Measurements from ENCODE around the gene PDE3A. TPM values are rescaled to one million over a fixed set of nuclear protein-coding genes. Genes with fewer than 3 reads are reported as not detected.

Gene PDE3A
- total RNA-seq, 2 donors from 2014 or later = not detected

- DNase-seq = no peak
- no peaks in the 10 kb centered on the region for H3K9me3 Mint-ChIP-seq
- peaks cover 0 to 2% of the 10 kb centered on the region in 2 donors for H3K36me3 Mint-ChIP-seq (ENCODE audit: insufficient read depth in 2 of 2)
- H3K4me1 Mint-ChIP-seq (ENCODE audit: low read depth) = peaks cover 5% of the 10 kb centered on the region
- no peak overlapping the region for H3K27ac Mint-ChIP-seq
- no peak overlapping the region for H3K4me3 Mint-ChIP-seq
- ATAC-seq (replicated peaks in 1 of 2) = no peak
- H3K27me3 Mint-ChIP-seq (ENCODE audit: low read depth) = peaks cover 45% of the 10 kb centered on the region
Observed at GRCh38 chr12:20366776-20367409, 1.4 kb upstream of the PDE3A start.

DNA sequence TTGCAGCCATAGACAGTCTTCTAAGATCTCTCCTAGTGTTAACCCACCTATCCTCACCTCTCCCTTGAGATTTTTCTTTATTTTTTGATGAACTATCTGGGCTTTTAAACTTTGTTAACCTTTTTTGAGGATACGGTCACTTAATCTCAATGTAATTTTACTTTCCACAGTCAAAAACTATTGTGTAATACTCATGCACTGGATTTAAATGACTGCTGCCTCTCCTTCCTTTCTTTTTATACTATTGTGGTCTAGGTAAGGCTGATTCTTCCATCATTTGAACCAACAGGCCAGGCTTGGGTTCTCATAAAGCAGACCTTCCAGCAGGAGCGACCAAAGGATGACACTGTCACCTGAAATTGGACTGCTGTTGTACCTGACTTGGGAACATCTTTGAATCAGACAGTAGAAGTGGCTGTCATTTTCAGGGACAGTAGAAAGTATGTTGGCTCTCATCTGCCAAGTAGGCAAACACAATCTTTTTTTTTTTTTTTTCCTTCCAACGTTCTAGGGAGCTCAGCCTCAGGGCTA, 689 bp upstream of the PDE3A start:
- peak overlapping the region; percentile 77 to 80 for H3K4me3 Mint-ChIP-seq
- H3K36me3 Mint-ChIP-seq (ENCODE audit: insufficient read depth in 2 of 2) = peaks cover 0 to 2% of the 10 kb centered on the region in 2 donors
- H3K4me1 Mint-ChIP-seq (ENCODE audit: low read depth) = peaks cover 5% of the 10 kb centered on the region
- H3K27me3 Mint-ChIP-seq (ENCODE audit: low read depth) = peaks cover 45% of the 10 kb centered on the region
- H3K9me3 Mint-ChIP-seq = no peaks in the 10 kb centered on the region
- DNase-seq = no peak
- ATAC-seq (replicated peaks in 1 of 2) = no peak
- H3K27ac Mint-ChIP-seq = no peak overlapping the region

DNA sequence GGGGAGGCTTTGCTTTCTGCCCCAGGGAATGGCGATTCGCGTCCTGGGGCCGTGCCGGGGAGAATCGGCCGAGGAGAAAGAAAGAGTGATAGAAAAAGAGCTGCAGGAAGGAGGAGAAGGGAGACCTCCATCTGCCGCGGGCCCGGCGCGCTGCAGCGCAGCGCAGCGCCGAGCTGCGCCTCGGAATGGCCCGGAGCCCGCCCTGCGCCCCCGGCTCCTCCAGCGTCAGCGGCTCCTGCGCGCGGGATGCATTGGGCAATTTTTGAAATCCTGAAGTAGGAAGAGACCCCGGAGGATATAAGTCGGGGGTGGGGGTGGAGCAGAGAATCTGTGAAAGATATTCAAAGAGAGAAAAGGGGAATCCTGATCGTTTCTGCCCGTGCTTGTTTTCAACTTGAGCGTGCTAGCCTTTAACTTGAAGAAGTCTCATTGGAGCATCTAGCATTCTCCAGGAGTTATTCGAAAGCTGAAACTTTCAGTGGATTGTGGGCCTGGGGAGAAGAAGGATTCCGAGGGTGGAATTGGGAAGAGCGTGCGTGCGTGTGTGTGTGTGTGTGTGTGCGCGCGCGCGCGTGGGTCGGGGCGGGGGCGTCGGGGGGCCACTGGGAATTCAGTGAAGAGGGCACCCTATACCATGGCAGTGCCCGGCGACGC, 441 bp downstream of the PDE3A start:
- no peak for DNase-seq
- H3K36me3 Mint-ChIP-seq (ENCODE audit: insufficient read depth in 2 of 2) = peaks cover 0 to 2% of the 10 kb centered on the region in 2 donors
- H3K4me1 Mint-ChIP-seq (ENCODE audit: low read depth) = peaks cover 5% of the 10 kb centered on the region

GRCh38 chr12:20369305-20370013, 1.1 kb downstream of the PDE3A start:
- Mint-ChIP-seq H3K27me3 (ENCODE audit: low read depth) (peaks cover 57% of the 10 kb centered on the region), H3K9me3 (no peaks in the 10 kb centered on the region), H3K27ac (no peak overlapping the region), H3K4me1 (ENCODE audit: low read depth) (peaks cover 5% of the 10 kb centered on the region), H3K36me3 (ENCODE audit: insufficient read depth in 2 of 2) (peaks cover 0 to 2% of the 10 kb centered on the region in 2 donors), H3K4me3 (peak overlapping the region; percentile 77 to 82)
- DNase-seq (no peak), ATAC-seq (replicated peaks in 1 of 2) (peak; percentile 54 to 63)

More for the DNA sequence above, 441 bp downstream of the PDE3A start:
- H3K27ac Mint-ChIP-seq = no peak overlapping the region
- no peaks in the 10 kb centered on the region for H3K9me3 Mint-ChIP-seq
- peaks cover 50% of the 10 kb centered on the region for H3K27me3 Mint-ChIP-seq (ENCODE audit: low read depth)
- peak overlapping the region; percentile 77 to 80 for H3K4me3 Mint-ChIP-seq
- no peak for ATAC-seq (replicated peaks in 1 of 2)

- Mint-ChIP-seq H3K27ac (no peak overlapping the region), H3K36me3 (ENCODE audit: insufficient read depth in 2 of 2) (peaks cover 0 to 2% of the 10 kb centered on the region in 2 donors), H3K4me3 (peak overlapping the region; percentile 77 to 82), H3K4me1 (ENCODE audit: low read depth) (peaks cover 5% of the 10 kb centered on the region), H3K27me3 (ENCODE audit: low read depth) (peaks cover 58% of the 10 kb centered on the region), H3K9me3 (no peaks in the 10 kb centered on the region)
- ATAC-seq (replicated peaks in 1 of 2) (no peak), DNase-seq (no peak)
Observed at GRCh38 chr12:20370014-20370386, 1.7 kb downstream of the PDE3A start.

- Mint-ChIP-seq H3K27ac (no peak overlapping the region), H3K36me3 (ENCODE audit: insufficient read depth in 2 of 2) (peaks cover 0 to 2% of the 10 kb centered on the region in 2 donors), H3K4me1 (ENCODE audit: low read depth) (peaks cover 5% of the 10 kb centered on the region), H3K9me3 (no peaks in the 10 kb centered on the region), H3K27me3 (ENCODE audit: low read depth) (peaks cover 58% of the 10 kb centered on the region), H3K4me3 (no peak overlapping the region)
- DNase-seq (no peak), ATAC-seq (replicated peaks in 1 of 2) (no peak)
Observed at GRCh38 chr12:20370866-20371519, 2.7 kb downstream of the PDE3A start.

GRCh38 chr12:20372326-20373096, 4.2 kb downstream of the PDE3A start:
- DNase-seq = no peak
- peaks cover 51% of the 10 kb centered on the region for H3K27me3 Mint-ChIP-seq (ENCODE audit: low read depth)
- H3K36me3 Mint-ChIP-seq (ENCODE audit: insufficient read depth in 2 of 2) = peaks cover 0 to 2% of the 10 kb centered on the region in 2 donors
- no peak for ATAC-seq (replicated peaks in 1 of 2)
- peaks cover 5% of the 10 kb centered on the region for H3K4me1 Mint-ChIP-seq (ENCODE audit: low read depth)
- no peak overlapping the region for H3K27ac Mint-ChIP-seq
- H3K4me3 Mint-ChIP-seq = no peak overlapping the region
- no peaks in the 10 kb centered on the region for H3K9me3 Mint-ChIP-seq

DNA sequence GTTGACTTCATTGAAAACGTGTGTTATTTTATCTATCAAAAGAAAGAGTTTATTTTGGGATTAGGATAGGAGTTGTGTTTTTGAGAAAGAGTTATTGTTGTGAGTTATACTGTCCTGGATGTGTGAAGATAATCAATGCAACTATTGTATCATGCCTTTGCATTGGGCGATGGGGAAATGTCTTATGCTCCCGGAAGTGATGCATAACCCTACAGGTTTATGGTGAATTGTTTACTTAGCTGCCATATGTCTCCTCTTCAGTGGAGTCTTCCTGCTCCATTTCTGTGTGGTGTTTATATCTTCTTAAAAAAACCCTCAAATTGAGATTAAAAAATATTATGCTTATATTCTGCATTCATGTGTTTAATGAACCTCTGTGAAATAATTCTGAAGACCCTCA, 6.5 kb downstream of the PDE3A start:
- H3K4me3 Mint-ChIP-seq = no peak overlapping the region
- no peak for ATAC-seq (replicated peaks in 1 of 2)

DNA sequence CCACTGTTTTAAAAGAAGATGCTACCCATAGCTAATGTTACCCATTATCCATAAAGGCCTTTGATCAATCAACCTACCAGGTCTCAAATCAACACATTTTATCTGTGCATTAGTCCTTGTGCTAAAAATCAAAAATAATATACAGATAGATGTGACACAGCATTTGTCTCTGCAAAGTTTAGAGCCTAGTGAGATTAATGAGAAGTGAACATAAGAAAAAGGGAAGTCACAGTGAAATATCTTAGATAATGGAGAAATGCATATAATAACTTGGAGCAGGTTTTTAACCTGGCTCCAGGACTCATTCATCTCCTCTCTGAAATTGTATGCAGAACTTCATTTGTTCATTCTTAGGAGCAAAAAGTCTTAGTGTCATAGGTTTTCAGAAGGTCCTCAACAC, 7.2 kb downstream of the PDE3A start:
- H3K27ac Mint-ChIP-seq = no peak overlapping the region
- no peaks in the 10 kb centered on the region for H3K36me3 Mint-ChIP-seq (ENCODE audit: insufficient read depth in 2 of 2)
- no peaks in the 10 kb centered on the region for H3K9me3 Mint-ChIP-seq
- H3K27me3 Mint-ChIP-seq (ENCODE audit: low read depth) = peaks cover 25% of the 10 kb centered on the region
- ATAC-seq (replicated peaks in 1 of 2) = no peak
- H3K4me1 Mint-ChIP-seq (ENCODE audit: low read depth) = no peaks in the 10 kb centered on the region
- H3K4me3 Mint-ChIP-seq = no peak overlapping the region
- DNase-seq = no peak

More for the DNA sequence above, 6.5 kb downstream of the PDE3A start:
- no peaks in the 10 kb centered on the region for H3K9me3 Mint-ChIP-seq
- peaks cover 3% of the 10 kb centered on the region for H3K4me1 Mint-ChIP-seq (ENCODE audit: low read depth)
- H3K36me3 Mint-ChIP-seq (ENCODE audit: insufficient read depth in 2 of 2) = no peaks in the 10 kb centered on the region
- peaks cover 32% of the 10 kb centered on the region for H3K27me3 Mint-ChIP-seq (ENCODE audit: low read depth)
- DNase-seq = no peak
- no peak overlapping the region for H3K27ac Mint-ChIP-seq

GRCh38 chr12:20376984-20377383, 8.6 kb downstream of the PDE3A start:
- DNase-seq = no peak
- Mint-ChIP-seq H3K4me1 (ENCODE audit: low read depth) (no peaks in the 10 kb centered on the region), H3K9me3 (no peaks in the 10 kb centered on the region)

DNA sequence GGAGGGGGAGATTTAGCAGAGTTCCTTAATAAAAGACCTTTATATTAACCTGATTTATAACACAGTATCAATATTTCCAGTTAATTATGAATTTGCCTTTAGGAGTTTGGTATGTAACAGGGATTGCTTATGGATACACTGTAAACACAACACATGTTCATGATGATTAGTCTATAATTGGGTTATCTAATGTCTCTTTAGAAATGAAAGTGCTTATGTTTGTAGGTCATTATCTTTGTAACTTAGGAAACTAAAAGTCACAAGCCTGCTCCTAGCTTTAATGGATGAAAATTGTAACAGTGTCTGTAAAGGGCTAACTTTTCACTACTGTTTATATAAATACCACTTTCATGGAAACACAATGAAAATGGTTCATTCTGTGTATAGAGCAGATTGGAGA, 9.4 kb downstream of the PDE3A start:
- H3K4me1 Mint-ChIP-seq (ENCODE audit: low read depth) = no peaks in the 10 kb centered on the region
- DNase-seq (no peak), ATAC-seq (replicated peaks in 1 of 2) (no peak)
- H3K27me3 Mint-ChIP-seq (ENCODE audit: low read depth) = peaks cover 13% of the 10 kb centered on the region
- H3K4me3 Mint-ChIP-seq = no peak overlapping the region
- no peak overlapping the region for H3K27ac Mint-ChIP-seq
- H3K36me3 Mint-ChIP-seq (ENCODE audit: insufficient read depth in 2 of 2) = no peaks in the 10 kb centered on the region
- H3K9me3 Mint-ChIP-seq = no peaks in the 10 kb centered on the region

More at GRCh38 chr12:20376984-20377383, 8.6 kb downstream of the PDE3A start:
- Mint-ChIP-seq H3K36me3 (ENCODE audit: insufficient read depth in 2 of 2) (no peaks in the 10 kb centered on the region), H3K4me3 (no peak overlapping the region), H3K27ac (no peak overlapping the region), H3K27me3 (ENCODE audit: low read depth) (peaks cover 13% of the 10 kb centered on the region)
- ATAC-seq (replicated peaks in 1 of 2) = no peak

DNA sequence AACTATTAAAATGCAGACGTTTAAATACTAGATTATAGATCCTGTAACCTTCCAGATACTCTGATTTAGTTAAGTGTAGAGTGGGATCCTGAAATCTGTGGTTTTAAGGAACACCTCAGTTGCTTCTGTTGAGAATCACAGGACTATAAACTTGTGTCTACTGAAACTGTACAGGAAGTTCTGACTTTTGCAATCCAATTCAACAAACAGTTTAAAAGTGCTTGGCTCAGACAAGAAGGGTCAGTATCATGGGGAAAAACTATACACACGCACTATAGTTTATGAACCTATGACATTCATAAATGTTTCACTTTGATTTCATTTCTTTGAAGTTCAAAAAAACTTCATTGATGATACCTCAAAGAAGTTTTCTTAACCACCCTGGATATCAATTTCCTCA, 13.8 kb downstream of the PDE3A start:
- H3K4me1 Mint-ChIP-seq (ENCODE audit: low read depth) = no peaks in the 10 kb centered on the region
- ATAC-seq (replicated peaks in 1 of 2) = no peak

More for the DNA sequence above, 13.8 kb downstream of the PDE3A start:
- no peaks in the 10 kb centered on the region for H3K36me3 Mint-ChIP-seq (ENCODE audit: insufficient read depth in 2 of 2)
- no peak overlapping the region for H3K4me3 Mint-ChIP-seq
- no peak overlapping the region for H3K27ac Mint-ChIP-seq
- no peaks in the 10 kb centered on the region for H3K27me3 Mint-ChIP-seq (ENCODE audit: low read depth)
- no peak for DNase-seq
- H3K9me3 Mint-ChIP-seq = peaks cover 0 to 3% of the 10 kb centered on the region in 2 donors

Data from activated T-cell treated with anti-CD3 and anti-CD28 coated beads, Interleukin-2, amount 50 U/mL, for 72 hours (primary cell).